ENCODE measurements around the gene SLC4A1AP.

GRCh38 chr2:27712522-27712921 lies 48.8 kb downstream of the SLC4A1AP start:
- no peak for TF ChIP-seq CTCF (IDR thresholded peaks at IDR 0.05)
- no peak for TF ChIP-seq POLR2A (IDR thresholded peaks at IDR 0.05)

Data from lower leg skin (tissue), 3 donors.